Activated naive CD4-positive, alpha-beta T cell (primary cell): Measurements from ENCODE around the gene IRS2.

ENCODE experiments used
- DNase-seq, 4 experiments: peaks; one replicate each; lab custom pipeline; 2025; lab: John Stamatoyannopoulos, UW

The IRS2 gene

GRCh38 chr13:109781384-109782065, 4.9 kb downstream of the IRS2 start:
- DNase-seq = no peak

GRCh38 chr13:109780845-109781383, 5.5 kb downstream of the IRS2 start:
- DNase-seq = no peak

- DNase-seq = no peak
Measured at GRCh38 chr13:109779876-109780510, 6.4 kb downstream of the IRS2 start.

GRCh38 chr13:109779074-109779473, 7.3 kb downstream of the IRS2 start:
- DNase-seq = peak in 2 of 4 experiments; percentile 22 to 34

GRCh38 chr13:109778102-109778542, 8.3 kb downstream of the IRS2 start:
- no peak for DNase-seq

GRCh38 chr13:109776575-109776974, 9.8 kb downstream of the IRS2 start:
- DNase-seq = no peak

GRCh38 chr13:109773786-109774185, 12.6 kb downstream of the IRS2 start:
- DNase-seq = no peak

GRCh38 chr13:109773276-109773675, 13.1 kb downstream of the IRS2 start:
- DNase-seq = no peak

- DNase-seq = no peak
Measured at GRCh38 chr13:109771926-109772325, 14.5 kb downstream of the IRS2 start.

- DNase-seq = no peak
Measured at GRCh38 chr13:109770436-109770835, 15.9 kb downstream of the IRS2 start.

GRCh38 chr13:109769921-109770320, 16.5 kb downstream of the IRS2 start:
- DNase-seq = no peak

- no peak for DNase-seq
Measured at GRCh38 chr13:109769275-109769674, 17.1 kb downstream of the IRS2 start.

- no peak for DNase-seq
Measured at GRCh38 chr13:109768616-109769015, 17.8 kb downstream of the IRS2 start.

GRCh38 chr13:109768176-109768575, 18.2 kb downstream of the IRS2 start:
- no peak for DNase-seq

- no peak for DNase-seq
Measured at GRCh38 chr13:109767023-109767422, 19.4 kb downstream of the IRS2 start.

GRCh38 chr13:109764470-109765291, 21.7 kb downstream of the IRS2 start:
- no peak for DNase-seq

- no peak for DNase-seq
Measured at GRCh38 chr13:109764045-109764444, 22.3 kb downstream of the IRS2 start.

GRCh38 chr13:109762791-109763190, 23.6 kb downstream of the IRS2 start:
- DNase-seq = no peak

GRCh38 chr13:109761695-109762094, 24.7 kb downstream of the IRS2 start:
- no peak for DNase-seq

GRCh38 chr13:109760951-109761350, 25.4 kb downstream of the IRS2 start:
- DNase-seq = no peak

- no peak for DNase-seq
Measured at GRCh38 chr13:109760402-109760801, 26.0 kb downstream of the IRS2 start.

- DNase-seq = no peak
Measured at GRCh38 chr13:109759609-109760008, 26.8 kb downstream of the IRS2 start.
